PC-3 (cell line): Measurements from ENCODE around the gene PSORS1C2. TPM values are rescaled to one million over a fixed set of nuclear protein-coding genes. Genes with fewer than 3 reads are reported as not detected.
A peak's percentile ranks its signal among the peaks of the same experiment; 100 is the strongest.

Experiments
- ATAC-seq: fragments of 200-7000 bp; cut with Tn5 transposase; 2 replicates; pipeline ENCODE4 v1.9.1; 2020; ENCODE audit warnings: mild to moderate bottlenecking, moderate library complexity
- BruUV-seq: library from RNA; stranded (reverse); fragments of 400-500 nt; replicated peaks from 2 replicates; lab custom pipeline; 2021; lab: Mats Ljungman, UMichigan
- CTCF ChIA-PET: fragments of 300-600 bp; sonication (Branson Sonifier 250); formaldehyde crosslinking; loops from one replicate; lab custom pipeline; 2022; ENCODE audit warnings: antibody characterized with exemption; lab: Charles Lee
- POLR2A ChIA-PET: fragments of 300-600 bp; sonication (Branson Sonifier 250); formaldehyde crosslinking; loops from one replicate; lab custom pipeline; 2022; ENCODE audit warnings: antibody characterized with exemption; ENCODE audit not compliant: unreplicated experiment; lab: Charles Lee
- DNase-seq: peaks from one replicate; pipeline ENCODE4 v3.0.0-alpha.2; 2015
- H2AFZ ChIP-seq: fragments of 300-600 bp; sonication (generic); 2 replicates; pipeline ENCODE4 v1.6.0; 2016; ENCODE audit warnings: antibody characterized with exemption, low read length
- H3F3A ChIP-seq: fragments of 300-600 bp; sonication (generic); one replicate; pipeline ENCODE4 v1.6.0; 2017; ENCODE audit warnings: antibody characterized with exemption, low read length, control low read depth, mild to moderate bottlenecking; ENCODE audit not compliant: unreplicated experiment
- H3K27ac ChIP-seq: fragments of 300-600 bp; sonication (generic); 2 replicates; pipeline ENCODE4 v1.5.1; 2016; ENCODE audit warnings: mild to moderate bottlenecking, low read length
- H3K27me3 ChIP-seq: fragments of 300-600 bp; sonication (generic); 2 replicates; pipeline ENCODE4 v1.6.1; 2016; ENCODE audit warnings: low read length, mixed read lengths
- H3K36me3 ChIP-seq: fragments of 300-600 bp; sonication (generic); 2 replicates; pipeline ENCODE4 v1.6.1; 2016; ENCODE audit warnings: low read depth, mixed run types, low read length, mixed read lengths
- H3K4me1 ChIP-seq: fragments of 300-600 bp; sonication (generic); 2 replicates; pipeline ENCODE4 v1.5.1; 2016; ENCODE audit warnings: low read length; ENCODE audit not compliant: insufficient read depth
- H3K4me2 ChIP-seq: fragments of 300-600 bp; sonication (generic); 2 replicates; pipeline ENCODE4 v1.6.0; 2016; ENCODE audit warnings: low read length
- H3K4me3 ChIP-seq: fragments of 300-600 bp; sonication (generic); 2 replicates; pipeline ENCODE4 v1.5.1; 2016; ENCODE audit warnings: mild to moderate bottlenecking, low read length, mixed read lengths
- H3K79me2 ChIP-seq: fragments of 300-600 bp; sonication (generic); 2 replicates; pipeline ENCODE4 v1.6.1; 2017; ENCODE audit warnings: low read length, mixed read lengths
- H3K9ac ChIP-seq: fragments of 300-600 bp; sonication (generic); 2 replicates; pipeline ENCODE4 v1.6.0; 2016; ENCODE audit warnings: mild to moderate bottlenecking, low read length
- H3K9me2 ChIP-seq: fragments of 300-600 bp; sonication (generic); replicated peaks from 2 replicates; pipeline ENCODE4 v1.6.1; 2016; ENCODE audit warnings: mixed run types, low read length, mixed read lengths
- H3K9me3 ChIP-seq: fragments of 300-600 bp; sonication (generic); 2 replicates; pipeline ENCODE4 v1.6.1; 2016; ENCODE audit warnings: low read length, mixed read lengths
- H4K20me1 ChIP-seq: fragments of 300-600 bp; sonication (generic); 2 replicates; pipeline ENCODE4 v1.6.1; 2016; ENCODE audit warnings: low read length, mixed read lengths
- CTCF ChIP-seq: fragments of 300-600 bp; sonication (generic); conservative IDR thresholded peaks from 2 replicates; pipeline ENCODE4 v1.5.1; 2017; ENCODE audit warnings: antibody characterized with exemption, low read depth, mild to moderate bottlenecking, low read length
- EZH2 ChIP-seq: fragments of 300-600 bp; sonication (generic); IDR thresholded peaks from one replicate; pipeline ENCODE4 v1.6.1; 2017; ENCODE audit warnings: antibody characterized with exemption, mild to moderate bottlenecking, low read length; ENCODE audit not compliant: unreplicated experiment
- EZH2phosphoT487 ChIP-seq: fragments of 300-600 bp; sonication (generic); IDR thresholded peaks from 2 replicates; pipeline ENCODE4 v1.6.1; 2018; ENCODE audit warnings: mild to moderate bottlenecking, antibody characterized with exemption, low read length, borderline replicate concordance
- intact Hi-C: fragments of 100-400 bp; cut with micrococcal nuclease; formaldehyde crosslinking; loops from 2 replicates; pipeline ENCODE4 v1.9.0; 2023
- total RNA-seq: library from RNA; depleted of rRNA; stranded (reverse); fragments of >200 nt; gene quantifications from 2 replicates; pipeline ENCODE4 v1.2.3, GENCODE V29; 2014

The PSORS1C2 gene
- total RNA-seq, 1 experiment from 2014 or later: not detected

GRCh38 chr6:31116661-31117385 is 22.0 kb downstream of the PSORS1C2 start:
- Histone ChIP-seq H3K9ac (no peak overlapping the region), H3K27me3 (no peaks in the 10 kb centered on the region), H3K9me3 (no peaks in the 10 kb centered on the region), H3K4me1 (peaks cover 36% of the 10 kb centered on the region), H3K9me2 (no peaks in the 10 kb centered on the region), H3K4me3 (no peak overlapping the region), H3F3A (no peaks in the 10 kb centered on the region), H3K79me2 (peaks cover 26% of the 10 kb centered on the region), H3K27ac (no peak overlapping the region), H4K20me1 (no peaks in the 10 kb centered on the region), H2AFZ (no peak overlapping the region), H3K4me2 (0 out of 2 replicates have a peak overlapping the region, but pooled peaks have one; percentile 26), H3K36me3 (no peaks in the 10 kb centered on the region)
- DNase-seq: no peak
- no TSS peak for BruUV-seq
- ATAC-seq: no peak
- TF ChIP-seq EZH2 (no peak), CTCF (no peak), EZH2phosphoT487 (no peak)
- ChIA-PET CTCF (interaction anchor here (0.5 kb wide), 1 partner anchor 44 kb away, joined by 3 read pairs; no protein-coding TSS in a partner anchor), POLR2A (no interaction called here)
- intact Hi-C loops: no loop called here

- CTCF ChIA-PET: no interaction called here
- BruUV-seq: no TSS peak
- Histone ChIP-seq H3K36me3 (no peaks in the 10 kb centered on the region), H3K9me2 (no peaks in the 10 kb centered on the region), H3K27me3 (no peaks in the 10 kb centered on the region), H3K4me1 (peaks cover 36% of the 10 kb centered on the region), H3F3A (no peaks in the 10 kb centered on the region), H3K27ac (no peak overlapping the region), H3K4me2 (peak overlapping the region; percentile 84), H3K4me3 (no peak overlapping the region), H2AFZ (no peak overlapping the region), H4K20me1 (no peaks in the 10 kb centered on the region), H3K79me2 (peaks cover 26% of the 10 kb centered on the region), H3K9me3 (no peaks in the 10 kb centered on the region), H3K9ac (no peak overlapping the region)
- intact Hi-C loops: loop anchor here (1.0 kb wide), 1 partner anchor 22 kb away; no protein-coding TSS in a partner anchor
- POLR2A ChIA-PET: no interaction called here
- DNase-seq (no peak), ATAC-seq (no peak)
- no peak for TF ChIP-seq CTCF
Measured at GRCh38 chr6:31115941-31116560, 22.8 kb downstream of the PSORS1C2 start.
